Measurements from ENCODE around the gene SLC22A8. TPM values are rescaled to one million over a fixed set of nuclear protein-coding genes. Genes with fewer than 3 reads are reported as not detected.
"Not testable (repeated sequence)": the region's sequence is repeated elsewhere in the genome, so short reads cannot be mapped to it uniquely, and the experiment has no call there.

SLC22A8 gene
- total RNA-seq (2014; rRNA removed; shearing (Covaris generic)), result not detected in 2 replicates
- not detected in 2 replicates for polyA plus RNA-seq (2014; cell fraction: nucleus; rRNA removed)

GRCh38 chr11:63015521-63016215, at the start of gene SLC22A8:
Gene SLC22A8, minus strand, starts transcription at chr11:63015841. Its CDS starts 883 bp downstream, at chr11:63014958.
- no peak for DNase-seq (ENCODE audit: extremely low read depth, low read depth)

DNA sequence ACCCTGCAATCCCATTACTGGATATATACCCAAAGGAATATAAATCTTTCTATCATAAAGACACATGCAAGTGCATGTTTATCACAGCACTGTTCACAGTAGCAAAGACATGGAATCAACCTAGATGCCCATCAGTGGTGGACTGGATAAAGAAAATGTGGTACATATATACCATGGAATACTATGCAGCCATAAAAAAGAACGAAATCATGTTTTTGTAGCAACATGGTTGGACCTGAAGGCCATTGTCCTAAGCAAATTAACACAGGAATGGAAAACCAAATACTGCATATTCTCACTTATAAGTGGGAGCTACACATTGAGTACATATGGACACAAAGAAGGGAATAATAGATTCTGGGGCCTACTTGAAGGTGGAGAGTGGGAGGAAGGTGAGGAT, 30.6 kb upstream of the SLC22A8 start:
- DNase-seq (ENCODE audit: extremely low read depth, low read depth), result not testable (repeated sequence)

DNA sequence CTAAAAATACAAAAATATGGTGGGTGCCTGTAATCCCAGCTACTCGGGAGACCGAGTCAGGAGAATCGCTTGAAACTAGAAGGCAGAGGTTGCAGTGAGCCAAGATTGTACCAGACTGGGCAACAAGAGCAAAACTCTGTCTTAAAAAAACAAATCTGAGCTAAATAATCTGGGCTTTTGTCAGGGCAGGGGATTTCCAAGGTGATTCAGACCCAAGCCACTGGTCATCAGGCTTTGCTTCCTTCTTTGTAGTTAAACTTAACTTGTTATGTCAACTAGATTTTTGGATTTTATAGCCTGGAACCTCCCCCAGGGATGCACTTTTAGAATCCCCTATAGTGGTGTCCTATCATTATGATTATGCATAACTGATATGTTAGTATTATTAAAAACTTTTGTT, 27.0 kb upstream of the SLC22A8 start:
- no peak for DNase-seq (ENCODE audit: extremely low read depth, low read depth)

GRCh38 chr11:63032457-63032856, 16.8 kb upstream of the SLC22A8 start:
- no peak for DNase-seq (ENCODE audit: extremely low read depth, low read depth)

- DNase-seq (ENCODE audit: extremely low read depth, low read depth), result peak; percentile 52
Observed at GRCh38 chr11:63023841-63024648, 8.4 kb upstream of the SLC22A8 start.

DNA sequence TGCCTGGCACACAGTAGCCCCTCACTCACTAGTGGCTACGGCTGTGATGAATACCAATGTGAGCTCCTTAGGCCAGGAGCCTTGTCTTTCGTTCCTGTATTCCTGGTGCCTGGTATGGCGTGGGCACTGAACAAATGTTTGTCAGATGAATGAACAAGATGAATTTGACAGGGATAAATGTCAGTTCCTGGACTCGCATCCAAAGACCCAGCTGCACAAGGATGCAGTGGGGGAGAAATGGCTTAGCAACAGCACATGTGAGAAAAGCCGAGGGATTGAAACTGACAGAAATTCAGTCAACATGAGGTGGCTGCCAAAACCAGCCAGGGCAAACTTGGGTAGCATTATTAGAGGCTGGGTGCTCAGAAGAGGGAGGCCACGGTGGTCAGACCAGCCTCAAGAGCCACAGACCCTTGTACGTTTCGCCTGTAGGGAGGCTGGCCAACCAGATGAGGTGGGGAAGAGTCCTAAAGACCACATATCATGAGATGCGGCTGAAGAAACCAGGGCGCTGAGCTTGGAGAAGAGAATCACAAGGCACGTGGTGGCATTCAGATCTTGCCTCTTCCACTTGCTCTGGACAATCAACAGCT, 7.7 kb upstream of the SLC22A8 start:
- DNase-seq (ENCODE audit: extremely low read depth, low read depth), result no peak

GRCh38 chr11:63022441-63022840, 6.8 kb upstream of the SLC22A8 start:
- DNase-seq (ENCODE audit: extremely low read depth, low read depth), result no peak

DNA sequence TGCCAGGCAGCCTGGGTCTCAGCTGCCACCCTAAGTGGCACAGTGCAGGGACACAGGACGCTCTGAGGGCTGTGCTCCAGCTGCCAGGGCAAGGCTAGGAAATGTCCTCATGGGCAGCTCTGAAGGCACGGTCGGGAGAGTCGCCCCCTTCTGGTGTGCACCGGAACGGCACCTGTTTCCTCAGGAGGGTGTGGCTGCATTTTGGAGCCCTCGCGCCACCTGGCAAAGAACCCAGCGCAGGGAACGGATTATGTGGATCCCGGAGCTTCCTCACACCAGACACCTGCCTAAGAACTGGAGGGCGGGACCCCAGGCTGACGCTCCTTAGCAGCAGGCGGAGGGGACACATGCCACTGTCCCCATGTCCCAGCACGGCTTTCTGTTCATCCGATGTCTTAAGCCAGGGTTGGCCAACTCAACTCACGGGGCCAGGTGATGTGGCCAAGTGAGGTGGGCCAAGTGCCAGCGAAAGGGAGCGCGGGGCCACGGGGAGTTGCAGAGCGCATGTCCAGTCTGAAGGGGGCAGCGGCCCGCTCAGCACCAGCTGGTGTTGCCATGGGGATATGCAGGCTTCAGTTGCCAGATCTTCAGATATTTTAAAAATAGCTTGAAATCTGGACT, 5.1 kb upstream of the SLC22A8 start:
- no peak for DNase-seq (ENCODE audit: extremely low read depth, low read depth)

GRCh38 chr11:63019506-63019905, 3.9 kb upstream of the SLC22A8 start:
- no peak for DNase-seq (ENCODE audit: extremely low read depth, low read depth)

DNA sequence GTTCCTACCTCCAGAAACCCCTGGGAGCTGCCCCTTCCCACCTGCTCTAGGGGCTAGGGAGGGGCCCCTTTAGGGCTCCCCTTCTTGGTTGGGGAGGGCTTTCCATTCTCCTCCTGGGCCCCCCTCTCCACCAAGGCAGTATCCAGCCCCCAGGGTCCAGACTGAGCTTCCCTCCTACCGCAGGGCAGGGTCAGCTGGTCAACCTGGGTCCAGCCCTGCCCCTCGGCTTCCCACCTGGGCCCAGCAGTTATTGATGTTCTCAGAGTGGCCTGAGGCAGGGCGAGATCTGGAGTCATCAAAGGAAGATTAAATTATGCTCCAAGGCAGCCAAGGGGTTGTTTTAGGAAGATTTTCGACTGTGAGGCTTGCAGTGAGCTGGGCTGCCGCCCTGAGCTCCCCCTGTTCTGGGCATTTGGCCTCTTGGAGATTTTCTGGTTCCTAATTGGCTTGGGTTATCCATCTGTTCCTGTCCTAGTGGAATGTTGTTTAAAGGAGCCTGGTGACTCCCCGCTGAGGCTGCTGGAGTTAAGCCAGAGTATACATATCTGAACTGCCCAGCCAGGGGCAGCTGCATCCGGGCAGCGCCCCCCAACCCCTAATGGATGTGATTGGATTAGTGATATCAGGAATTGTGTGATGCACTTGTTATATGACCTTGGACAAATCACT, 1.8 kb upstream of the SLC22A8 start:
- no peak for DNase-seq (ENCODE audit: extremely low read depth, low read depth)

GRCh38 chr11:63014408-63015055, 1.1 kb downstream of the SLC22A8 start:
- no peak for DNase-seq (ENCODE audit: extremely low read depth, low read depth)

DNA sequence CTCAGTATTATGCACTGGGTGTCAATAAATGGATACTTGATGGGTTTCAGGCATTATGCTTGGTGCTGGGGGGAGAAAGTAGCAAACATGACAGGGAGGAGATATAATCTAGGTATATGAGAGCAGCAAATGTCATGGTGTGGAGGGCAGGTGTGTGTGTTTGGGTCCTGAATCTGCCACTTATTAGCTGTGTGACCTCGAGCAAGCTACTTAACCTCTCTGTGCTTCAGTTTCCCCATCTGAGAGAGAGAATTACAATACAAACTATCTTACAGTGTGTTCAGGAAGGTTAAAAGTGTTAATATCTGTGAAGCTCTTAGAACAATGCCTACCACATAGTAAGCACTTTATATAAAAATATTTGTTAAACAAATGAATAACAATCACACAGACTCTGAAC, 2.8 kb downstream of the SLC22A8 start:
- DNase-seq (ENCODE audit: extremely low read depth, low read depth), result no peak

- no peak for DNase-seq (ENCODE audit: extremely low read depth, low read depth)
Observed at GRCh38 chr11:63012430-63012829, 3.2 kb downstream of the SLC22A8 start.

DNA sequence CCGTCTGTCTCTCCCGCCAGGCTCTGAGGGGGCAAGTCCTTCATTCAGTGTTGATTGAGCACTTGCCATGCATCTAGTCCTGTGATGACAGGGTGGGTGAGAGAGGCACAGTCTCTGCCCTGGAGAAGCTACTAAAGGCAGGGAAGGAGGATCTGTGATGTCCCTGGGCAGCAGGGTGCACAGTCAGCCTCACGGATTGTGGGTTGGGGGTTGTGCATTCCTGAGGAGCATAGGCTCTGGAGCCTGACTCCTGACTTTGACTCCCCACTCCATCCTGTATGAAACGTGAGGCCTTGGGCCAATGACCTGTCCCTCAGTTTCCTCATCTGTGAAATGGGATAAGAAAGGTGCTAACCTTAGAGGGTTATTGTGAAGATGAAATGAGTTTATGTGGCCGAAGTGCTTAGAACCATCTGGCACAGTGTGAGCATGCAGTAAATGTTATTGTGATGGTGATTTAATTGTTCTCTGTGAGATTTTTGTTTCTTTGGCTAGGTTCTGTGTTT, 4.7 kb downstream of the SLC22A8 start:
- no peak for DNase-seq (ENCODE audit: extremely low read depth, low read depth)

DNA sequence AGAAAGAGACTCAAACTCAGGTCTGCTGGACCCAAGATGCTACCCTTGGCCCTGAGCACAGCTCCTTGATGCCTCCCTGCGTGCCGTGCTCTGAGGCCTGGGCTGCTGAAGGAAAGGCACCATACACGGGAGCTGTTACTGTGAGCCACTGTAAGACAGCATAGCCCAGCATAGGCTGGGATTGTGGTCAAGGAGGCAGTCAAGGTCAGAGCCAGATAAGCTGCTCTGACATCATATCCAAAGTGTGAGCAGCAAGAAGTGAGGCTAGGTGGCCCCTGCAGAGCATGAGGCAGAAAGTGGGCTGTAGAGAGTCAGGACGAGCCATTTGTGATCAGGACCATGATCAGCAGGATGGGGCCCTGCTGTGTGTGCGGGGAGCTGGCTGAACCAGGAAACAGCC, 7.7 kb downstream of the SLC22A8 start:
- DNase-seq (ENCODE audit: extremely low read depth, low read depth), result no peak

GRCh38 chr11:63001456-63001855, 14.2 kb downstream of the SLC22A8 start:
- no peak for DNase-seq (ENCODE audit: extremely low read depth, low read depth)

GRCh38 chr11:62999649-63000048, 16.0 kb downstream of the SLC22A8 start:
- no peak for DNase-seq (ENCODE audit: extremely low read depth, low read depth)

DNA sequence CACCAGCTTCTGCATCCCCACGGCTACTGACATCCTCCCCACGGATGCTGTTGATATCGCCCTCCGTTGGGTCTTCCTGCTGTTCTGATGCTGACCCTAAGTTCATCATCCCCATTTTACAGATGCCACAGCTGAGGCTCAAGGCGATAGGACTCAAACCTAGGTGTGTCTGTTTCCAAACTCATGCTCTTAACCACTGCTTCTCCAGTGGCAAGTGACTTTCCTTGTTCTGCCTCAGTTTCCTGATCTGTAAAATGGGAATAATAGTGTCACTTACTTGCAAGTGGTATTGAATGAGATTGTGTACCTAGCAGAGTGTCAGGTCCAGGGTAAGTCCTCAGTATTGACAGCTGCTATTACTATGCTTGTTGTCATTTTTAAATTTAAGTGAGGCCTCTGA, 16.5 kb downstream of the SLC22A8 start:
- DNase-seq (ENCODE audit: extremely low read depth, low read depth), result no peak

DNA sequence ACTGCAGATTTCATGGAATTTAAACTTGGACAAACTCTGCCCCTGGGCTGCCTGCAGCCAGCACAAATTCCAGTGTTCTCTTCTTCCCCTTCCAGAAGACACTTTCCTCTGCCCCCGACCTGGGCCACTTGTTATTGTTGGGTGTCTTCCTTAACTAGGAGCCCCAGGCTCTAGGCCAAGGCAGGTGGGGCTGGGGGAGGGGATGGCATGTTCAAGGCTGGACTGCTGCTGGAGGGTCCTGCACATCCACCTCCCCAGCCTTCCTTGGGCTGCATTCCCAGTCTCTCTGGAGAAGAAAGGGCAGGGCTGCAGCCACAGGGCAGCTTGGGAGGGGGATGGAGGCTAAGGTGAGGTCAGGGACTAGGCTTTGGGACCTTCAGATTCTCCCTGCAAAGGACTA, 19.4 kb downstream of the SLC22A8 start:
- no peak for DNase-seq (ENCODE audit: extremely low read depth, low read depth)

GRCh38 chr11:62994775-62995174, 20.9 kb downstream of the SLC22A8 start:
- DNase-seq (ENCODE audit: extremely low read depth, low read depth), result no peak

Measured in NCI-H460 (cell line).